NCI-H1436 treated with DMSO at 0.1 percent for 48 hours (cell line): ENCODE results near the gene SPC25.

Experiments
- DNase-seq: peaks from one replicate; lab custom pipeline; 2025; lab: John Stamatoyannopoulos, UW

The SPC25 gene

DNA sequence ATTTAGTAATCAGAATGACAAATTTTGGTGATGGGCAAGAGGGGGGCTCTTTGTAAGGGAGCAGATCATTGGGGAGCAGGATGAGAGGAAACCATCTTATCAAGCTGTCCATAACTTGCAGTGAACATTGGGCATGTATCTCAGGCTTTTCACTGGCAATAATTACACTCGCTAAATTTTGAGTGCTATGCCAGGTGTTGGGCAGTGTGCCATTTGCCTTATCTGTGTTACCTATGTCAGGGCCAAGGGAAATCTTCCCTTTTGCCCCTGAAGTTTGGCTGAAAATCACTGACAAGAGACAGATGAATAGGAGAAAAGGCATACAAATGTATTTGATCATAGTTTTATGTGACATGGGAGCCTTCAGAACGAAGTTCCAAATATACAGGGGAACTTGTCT lies 48.8 kb downstream of the SPC25 start:
- DNase-seq = no peak

GRCh38 chr2:168835969-168836368 lies 54.3 kb downstream of the SPC25 start:
- DNase-seq = no peak

DNA sequence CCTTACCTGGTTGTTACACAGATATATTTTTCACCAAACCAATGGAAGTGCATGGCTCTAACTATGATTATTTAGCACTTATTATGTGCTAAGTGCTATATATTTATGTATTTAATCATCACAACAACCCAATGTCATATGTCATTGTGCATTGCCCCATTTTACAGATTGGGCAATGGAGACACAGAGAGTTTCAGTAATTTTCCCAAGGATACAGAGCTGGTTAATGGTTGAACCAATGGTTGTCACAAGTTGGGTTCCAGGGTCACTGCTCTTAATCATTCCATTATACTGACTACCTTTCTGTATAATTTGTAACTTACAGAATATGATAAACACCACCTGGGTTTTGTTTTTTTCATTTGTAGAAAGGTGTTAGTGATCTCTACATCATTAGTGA lies 58.6 kb downstream of the SPC25 start:
- DNase-seq = no peak

DNA sequence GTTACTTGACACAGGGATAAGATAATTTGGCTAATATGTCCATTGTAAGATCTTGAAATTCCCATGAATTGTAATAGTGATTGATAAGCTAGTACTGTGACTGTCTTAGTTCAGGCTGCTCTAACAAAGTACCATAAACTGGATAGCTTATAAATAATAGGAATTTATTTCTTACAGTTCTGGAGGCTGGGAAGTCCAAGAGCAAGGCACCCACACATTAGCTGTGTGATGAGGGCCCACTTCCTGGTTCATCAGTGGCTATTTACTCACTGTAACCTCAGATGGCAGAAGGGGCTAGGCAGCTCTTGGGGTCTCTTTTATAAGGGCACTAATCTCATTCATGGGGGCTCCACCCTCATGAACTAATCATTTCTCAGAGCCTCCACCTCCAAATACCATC lies 59.3 kb downstream of the SPC25 start:
- DNase-seq = no peak

DNA sequence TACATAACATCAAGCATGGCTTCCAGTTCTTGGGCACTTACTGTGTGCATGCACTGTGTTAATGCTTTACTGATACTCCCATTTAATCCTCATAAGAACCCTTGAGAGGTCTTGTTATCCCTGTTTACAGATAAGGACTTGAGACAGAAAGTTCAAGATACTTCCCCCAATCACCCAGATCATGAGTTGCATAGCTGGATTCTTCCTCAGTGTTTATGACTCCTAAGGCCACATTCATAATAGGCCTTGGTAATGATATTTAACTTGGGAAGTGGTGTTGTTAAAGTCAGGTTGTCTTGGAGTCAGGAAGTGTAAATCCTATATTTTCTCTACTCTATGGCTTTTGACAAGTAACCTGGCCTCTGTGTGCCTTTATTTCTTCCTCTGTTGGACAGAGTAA lies 65.1 kb downstream of the SPC25 start:
- DNase-seq = no peak

GRCh38 chr2:168821992-168822391 lies 68.2 kb downstream of the SPC25 start:
- DNase-seq = no peak

DNA sequence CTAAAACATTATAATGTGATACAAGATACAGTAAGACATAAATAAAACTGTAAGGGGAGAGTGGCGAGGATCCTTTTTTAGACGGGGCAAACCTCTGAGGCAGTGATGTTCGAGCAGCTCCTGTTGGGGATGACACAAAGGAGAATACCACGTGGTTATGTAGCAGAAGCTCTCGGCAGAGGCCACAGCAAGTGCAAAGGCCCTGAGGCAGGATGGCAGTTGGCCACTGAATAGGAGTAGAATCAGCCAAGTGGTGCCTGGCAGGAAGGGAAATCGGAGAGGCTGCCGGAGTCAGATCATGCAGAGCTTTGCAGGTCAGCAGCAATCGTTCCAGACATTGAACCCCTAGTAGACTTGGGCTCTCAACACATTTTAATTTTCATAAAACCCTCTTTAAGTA lies 68.7 kb downstream of the SPC25 start:
- no peak for DNase-seq
